ENCODE measurements around the gene TGFB2.

The TGFB2 gene

DNA sequence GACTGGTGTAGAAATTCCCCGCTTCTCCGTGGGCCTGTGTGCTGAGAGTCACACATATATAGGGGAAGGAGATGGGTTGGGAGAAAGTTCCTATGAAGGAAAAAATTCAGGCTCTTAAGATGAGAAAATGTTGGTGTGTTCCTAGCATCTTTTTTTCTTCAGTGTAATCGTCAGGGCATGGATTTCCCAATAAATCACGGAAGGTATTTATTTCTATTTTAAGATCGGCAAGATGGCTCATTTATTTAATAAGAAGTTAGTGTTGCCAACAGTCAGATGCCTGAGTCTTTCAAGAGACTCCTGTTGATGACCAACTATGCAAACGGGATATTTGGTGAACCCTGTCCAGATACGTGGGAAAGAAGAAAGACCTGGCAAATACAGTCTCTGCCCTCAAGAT, 58.2 kb downstream of the TGFB2 start:
- DNase-seq = no peak
- intact Hi-C loops (cut with DNase I) = no loop called here

DNA sequence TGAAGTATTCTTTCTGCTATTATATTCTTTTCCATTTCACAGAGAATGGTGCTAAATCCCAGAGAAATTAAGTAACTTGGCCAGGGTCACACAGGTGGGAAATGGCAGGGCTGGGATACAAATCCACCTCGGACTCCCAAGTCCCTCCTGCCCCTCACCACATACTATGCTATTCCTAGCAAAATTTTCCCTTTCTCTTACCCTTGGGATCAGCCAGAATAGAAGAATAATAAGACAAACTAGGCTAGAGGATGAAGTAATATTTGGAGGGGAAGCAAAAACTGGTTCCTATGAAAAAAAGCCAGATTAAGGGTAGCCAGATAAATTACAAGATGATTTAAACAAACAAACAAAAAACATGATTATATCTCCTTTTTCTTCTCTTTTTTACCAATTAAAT, 62.5 kb downstream of the TGFB2 start:
- intact Hi-C loops (cut with DNase I) = no loop called here

DNA sequence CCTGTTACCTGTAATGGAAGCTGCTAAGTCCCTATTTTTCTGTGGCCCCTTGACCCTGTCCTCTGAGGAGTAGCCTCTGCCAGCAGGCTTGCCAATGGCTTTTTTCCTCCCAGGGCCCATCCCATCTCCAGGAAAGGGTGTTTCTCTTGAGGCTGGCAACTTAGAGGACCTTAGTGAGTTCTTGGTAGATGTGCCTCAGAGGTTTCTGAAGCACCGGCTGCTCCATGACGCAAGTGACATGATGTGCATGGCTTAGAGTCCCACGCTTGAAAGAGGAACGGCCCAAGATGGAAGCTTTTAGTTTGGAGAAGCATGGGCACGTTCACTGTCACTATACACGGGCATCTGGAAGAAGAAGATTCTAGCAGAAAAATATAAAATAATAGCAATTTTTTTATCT, 63.0 kb downstream of the TGFB2 start:
- intact Hi-C loops (cut with DNase I) = no loop called here
- DNase-seq = no peak

More for the DNA sequence above, 62.5 kb downstream of the TGFB2 start:
- DNase-seq = no peak

DNA sequence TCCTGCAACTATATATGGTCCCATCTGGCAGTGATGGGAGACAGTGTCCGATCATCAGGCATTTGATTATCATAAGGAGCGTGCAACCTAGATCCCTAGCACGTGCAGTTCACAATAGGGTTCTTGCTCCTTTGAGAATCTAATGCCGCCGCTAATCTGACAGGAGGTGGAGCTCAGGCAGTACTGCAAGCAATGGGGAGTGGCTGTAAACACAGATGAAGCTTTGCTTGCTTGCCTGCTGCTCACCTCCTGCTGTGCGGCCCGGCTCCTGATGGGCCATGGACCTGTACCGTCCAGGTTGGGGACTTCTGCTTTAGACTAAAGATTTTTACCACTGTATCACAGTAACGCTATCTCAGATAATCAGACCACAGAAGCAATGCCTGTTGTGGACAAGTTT, 63.8 kb downstream of the TGFB2 start:
- intact Hi-C loops (cut with DNase I) = no loop called here
- no peak for DNase-seq

DNA sequence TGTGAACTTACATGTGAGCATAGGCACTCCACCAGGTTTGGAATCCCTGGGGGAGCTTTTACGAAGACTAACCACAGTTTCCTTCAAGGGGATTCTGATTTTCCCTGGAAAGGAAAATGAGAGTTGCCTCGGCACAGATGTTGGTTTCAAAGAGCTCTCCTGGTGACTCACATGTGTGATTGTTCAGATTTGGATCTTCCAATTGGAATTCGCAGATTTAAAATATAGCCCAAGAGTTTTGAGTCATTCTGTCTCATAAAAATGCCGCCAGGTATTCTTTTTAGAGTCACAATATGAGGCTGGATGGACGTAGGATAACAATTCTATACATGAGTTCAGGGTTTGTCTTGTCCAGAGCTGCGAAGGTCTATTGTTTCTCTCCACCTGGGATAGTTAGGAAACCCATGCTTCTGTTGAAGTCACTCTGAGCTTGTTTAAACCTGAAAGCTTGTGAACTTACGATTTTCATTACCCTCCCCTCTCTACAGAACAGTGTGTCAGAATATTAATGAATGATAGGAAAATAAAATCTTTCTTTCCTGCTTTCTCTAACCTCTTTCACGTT, 64.9 kb downstream of the TGFB2 start:
- intact Hi-C loops (cut with DNase I) = no loop called here
- DNase-seq = no peak

DNA sequence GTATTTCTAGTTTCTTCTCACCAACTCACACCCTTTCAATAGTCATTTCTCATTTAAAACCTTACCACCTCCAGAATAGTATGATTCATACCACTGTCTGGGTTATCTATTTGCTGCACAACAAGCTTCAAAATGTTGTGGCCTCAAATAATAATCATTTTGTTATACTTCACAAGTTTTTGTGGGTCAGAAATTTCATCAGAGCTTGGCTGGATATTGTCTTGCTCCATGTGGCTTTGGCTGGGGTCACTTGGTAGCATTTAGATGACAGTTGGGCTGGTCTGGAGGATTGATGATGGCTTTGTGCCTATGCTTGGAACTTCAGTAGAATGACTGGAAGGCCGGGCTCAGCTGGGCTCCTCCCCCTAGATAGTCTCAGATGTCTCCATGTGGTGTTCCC, 66.0 kb downstream of the TGFB2 start:
- intact Hi-C loops (cut with DNase I) = no loop called here
- no peak for DNase-seq

DNA sequence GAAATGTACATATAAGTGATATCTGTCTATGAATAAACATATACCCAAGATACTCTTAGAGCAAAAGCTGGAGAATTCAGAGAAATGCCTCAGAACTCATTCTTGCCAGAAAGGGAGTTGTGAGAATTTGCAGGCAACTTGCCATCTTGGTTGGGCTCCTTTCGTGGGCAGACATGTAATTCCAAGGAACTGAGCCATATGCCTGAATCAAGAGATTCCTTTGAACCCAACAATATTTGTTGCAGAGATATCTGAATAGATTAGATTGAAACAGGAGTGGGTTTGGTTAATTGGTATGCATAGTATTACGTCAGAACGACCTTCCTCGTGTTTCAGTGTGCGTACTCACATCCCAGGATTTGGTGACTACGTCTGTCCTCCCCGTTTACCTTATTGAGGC, 67.0 kb downstream of the TGFB2 start:
- intact Hi-C loops (cut with DNase I) = no loop called here
- no peak for DNase-seq

DNA sequence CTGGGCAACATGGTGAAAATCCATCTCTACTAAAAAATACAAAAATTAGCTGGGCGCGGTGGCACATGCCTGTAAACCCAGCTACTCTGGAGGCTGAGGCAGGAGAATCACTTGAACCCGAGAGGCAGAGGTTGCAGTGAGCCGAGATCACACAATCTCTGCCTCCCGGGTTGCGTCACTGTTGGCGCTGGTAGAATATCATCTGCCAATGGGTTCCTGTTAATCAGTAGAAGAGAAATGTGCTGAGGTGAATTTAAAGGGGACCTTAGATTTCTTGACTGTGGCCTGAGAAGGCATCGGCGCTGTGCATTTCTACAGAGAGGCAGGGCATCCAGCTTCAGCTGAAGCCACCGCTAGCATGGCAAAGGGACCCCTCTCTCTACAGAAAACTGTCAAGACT, 68.0 kb downstream of the TGFB2 start:
- intact Hi-C loops (cut with DNase I) = no loop called here
- no peak for DNase-seq

DNA sequence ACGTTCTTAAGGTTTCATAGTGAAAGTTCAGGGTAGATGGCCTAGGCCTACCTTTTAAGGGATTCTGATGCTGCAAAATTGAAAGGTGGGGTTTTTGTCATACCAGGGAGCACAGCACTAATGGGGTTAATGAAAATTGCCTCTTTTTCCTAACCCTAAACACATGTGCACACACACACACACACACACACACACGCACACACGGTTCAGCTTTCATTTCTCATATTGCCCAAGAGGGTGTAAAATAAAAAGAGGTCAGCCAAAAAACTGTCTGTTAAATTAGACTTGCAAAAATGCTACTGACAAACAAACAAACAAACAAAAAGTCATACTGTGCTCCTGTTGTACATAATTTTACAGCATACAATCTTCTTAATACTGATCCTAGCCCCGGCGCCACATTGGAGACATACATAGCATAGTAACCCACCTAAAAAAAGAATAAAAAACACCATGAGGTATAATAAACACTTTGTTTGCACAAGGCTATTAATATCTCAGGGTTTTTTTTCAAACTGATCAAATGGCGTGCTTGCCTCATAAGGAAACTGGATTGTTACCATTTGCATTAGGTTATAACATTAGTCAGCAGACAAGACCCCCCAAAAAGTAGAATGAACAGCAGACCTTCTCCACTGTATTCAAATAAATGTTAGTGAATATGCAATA, 69.1 kb downstream of the TGFB2 start:
- no peak for DNase-seq
- intact Hi-C loops (cut with DNase I) = no loop called here

DNA sequence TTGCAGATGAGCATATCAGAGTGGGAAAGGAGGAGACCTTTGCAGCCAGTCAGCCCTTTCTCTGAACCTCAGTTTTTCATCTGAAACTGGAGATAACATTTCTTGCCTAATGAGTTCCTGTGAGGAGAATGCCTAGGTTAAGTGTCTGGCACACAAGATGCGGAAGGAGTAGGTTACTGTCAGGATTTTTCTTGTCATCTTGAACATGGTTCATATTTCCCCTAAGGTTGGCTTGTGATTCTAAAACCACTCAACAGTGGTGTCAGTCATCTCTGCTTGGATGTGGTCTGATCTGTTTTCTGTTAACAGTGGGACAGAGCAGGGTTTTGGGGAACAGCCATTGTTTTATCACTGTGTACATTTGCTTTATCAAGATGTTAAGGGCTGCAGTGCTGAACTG, 70.6 kb downstream of the TGFB2 start:
- intact Hi-C loops (cut with DNase I) = no loop called here
- DNase-seq = no peak

DNA sequence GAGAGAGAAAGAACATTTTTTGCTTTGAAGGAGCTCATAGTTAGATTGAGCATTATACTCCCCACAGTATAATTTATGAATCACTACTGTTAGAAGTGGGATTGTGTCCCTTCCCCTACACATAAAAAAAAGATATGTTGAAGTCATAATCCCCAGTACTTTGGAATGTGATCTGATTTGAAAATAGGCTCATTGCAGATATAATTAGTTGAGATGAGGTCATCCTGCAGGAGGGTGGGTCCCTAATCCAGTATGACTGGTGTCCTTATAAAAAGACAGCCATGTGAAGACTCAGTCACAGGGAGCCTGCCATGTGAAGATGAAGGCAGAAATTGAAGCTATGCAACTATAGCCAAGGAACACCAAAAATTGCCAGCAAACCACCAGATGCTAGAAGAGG, 76.4 kb downstream of the TGFB2 start:
- no peak for DNase-seq
- intact Hi-C loops (cut with DNase I) = no loop called here

DNA sequence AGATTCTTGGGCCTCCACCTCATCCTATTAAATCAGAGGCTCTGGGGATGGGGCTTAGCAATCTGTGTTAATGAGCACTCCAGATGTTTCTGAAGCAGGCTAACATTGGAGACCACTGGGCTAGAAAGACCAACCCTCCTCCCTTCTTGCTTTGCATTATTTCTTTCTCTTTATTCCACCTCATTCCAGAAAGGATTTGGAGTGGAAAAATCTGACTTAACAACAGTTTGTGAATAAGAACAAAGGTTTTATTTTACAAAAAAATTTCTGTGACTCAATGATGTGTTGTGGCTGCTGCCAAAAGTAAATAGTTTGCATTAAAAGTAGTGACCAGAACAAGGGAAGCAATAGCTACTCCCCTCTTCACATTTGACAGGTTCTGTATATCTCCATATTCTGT, 79.4 kb downstream of the TGFB2 start:
- intact Hi-C loops (cut with DNase I) = no loop called here
- no peak for DNase-seq

DNA sequence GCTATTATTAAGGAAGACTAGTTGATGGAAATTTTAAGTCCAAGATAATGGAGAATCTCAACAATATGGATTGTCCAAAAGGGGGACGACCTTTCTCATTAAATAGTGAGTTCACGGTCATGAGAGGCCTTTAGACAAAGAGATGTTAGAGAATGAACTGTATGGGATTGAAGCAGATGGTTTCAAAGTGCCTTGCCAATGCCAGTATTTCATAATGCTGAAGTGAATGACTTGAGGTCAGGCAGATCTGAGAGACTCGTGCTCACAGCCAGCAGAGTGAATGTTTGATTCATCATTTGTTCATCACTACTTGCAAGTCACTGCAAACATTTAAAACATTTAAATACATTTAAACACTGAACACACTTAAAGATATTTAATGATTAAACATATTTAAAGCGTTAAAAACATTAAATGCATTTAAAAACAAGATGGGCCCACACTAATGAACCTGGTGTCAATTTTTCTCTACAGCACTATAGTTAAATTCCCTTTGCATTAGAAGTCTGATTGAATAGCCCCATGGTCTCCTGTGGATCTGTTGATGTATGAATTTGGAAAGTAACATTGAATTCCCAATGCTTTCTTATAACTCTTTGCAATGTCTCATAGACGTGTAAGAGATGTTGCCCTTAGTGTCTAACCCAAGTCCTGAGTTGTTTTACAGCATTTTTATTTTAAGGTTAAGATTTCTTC, 80.7 kb downstream of the TGFB2 start:
- no peak for DNase-seq
- intact Hi-C loops (cut with DNase I) = no loop called here

DNA sequence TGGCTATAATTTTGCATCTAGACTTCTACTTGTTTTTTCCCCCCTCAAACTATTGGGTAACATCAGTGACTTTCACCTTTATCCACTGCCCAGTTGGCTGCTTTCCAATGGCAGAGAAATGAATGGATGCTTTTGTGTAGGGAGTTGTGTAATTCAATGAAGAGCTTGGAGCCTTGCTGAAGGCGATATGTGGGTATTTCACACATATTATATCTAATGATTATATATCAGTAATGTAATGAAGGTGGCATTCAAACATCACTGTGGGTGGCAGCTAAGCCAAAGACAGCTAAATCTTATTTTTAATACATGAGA, 81.2 kb downstream of the TGFB2 start:
- peak in 19 of 42 donors; percentile 9 to 65 (median 29) for DNase-seq
- intact Hi-C loops (cut with DNase I) = no loop called here

DNA sequence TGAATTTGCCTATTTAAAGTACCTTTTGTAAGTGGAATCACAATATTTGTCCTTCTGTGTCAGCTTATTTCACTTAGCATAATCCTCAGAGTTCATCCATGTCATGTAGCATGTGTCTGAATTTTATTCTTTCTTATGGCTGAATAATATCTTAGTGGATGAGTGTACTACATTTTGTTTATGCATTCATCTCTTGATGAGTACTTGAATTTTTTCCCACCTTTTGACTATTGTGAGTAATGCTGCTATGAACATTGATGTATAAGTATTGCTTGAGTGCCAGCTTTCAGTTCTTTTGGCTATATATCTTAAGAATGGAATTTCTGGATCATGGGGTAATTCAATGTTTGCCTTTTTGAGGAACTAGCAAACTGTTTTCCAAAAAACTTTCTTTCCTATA, 84.2 kb downstream of the TGFB2 start:
- intact Hi-C loops (cut with DNase I) = no loop called here
- no peak for DNase-seq

DNA sequence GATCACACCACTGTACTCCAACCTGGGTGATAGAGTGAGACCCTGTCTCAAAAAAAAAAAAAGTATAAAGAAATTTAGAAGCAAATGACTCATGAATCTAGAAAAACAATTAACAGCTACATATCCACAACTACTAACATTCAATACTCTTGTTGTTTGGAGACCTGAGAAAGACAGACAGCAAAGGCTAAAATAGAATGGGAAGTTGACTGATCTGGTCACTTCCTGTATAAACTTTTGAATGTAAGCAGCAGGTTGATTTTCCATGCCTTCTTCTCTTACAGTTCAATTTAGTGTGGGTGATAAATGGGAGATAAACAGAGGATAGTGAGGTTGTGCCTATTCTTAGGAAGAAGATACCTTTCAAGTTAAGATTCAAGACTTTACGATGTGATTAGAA, 85.2 kb downstream of the TGFB2 start:
- intact Hi-C loops (cut with DNase I) = no loop called here
- DNase-seq = no peak

DNA sequence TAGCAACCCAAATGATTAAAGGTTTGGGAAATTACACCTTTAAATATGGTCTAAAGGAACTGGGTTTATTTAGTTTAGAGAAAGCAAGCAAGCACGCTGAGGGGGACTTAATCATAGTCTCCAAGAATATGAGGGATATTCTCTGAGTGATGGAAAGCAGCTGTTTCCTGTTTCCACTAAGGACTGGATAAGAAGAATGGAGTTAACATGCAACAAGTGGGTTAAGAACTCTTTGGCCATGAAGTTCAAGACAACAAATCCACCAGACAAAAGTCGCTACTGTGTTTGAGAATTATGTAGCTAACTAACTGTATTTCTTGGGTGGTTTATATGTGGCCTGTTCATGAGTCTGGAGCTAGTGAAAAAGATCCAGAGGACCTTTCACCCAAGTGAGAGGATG, 85.7 kb downstream of the TGFB2 start:
- intact Hi-C loops (cut with DNase I) = no loop called here
- DNase-seq = no peak

DNA sequence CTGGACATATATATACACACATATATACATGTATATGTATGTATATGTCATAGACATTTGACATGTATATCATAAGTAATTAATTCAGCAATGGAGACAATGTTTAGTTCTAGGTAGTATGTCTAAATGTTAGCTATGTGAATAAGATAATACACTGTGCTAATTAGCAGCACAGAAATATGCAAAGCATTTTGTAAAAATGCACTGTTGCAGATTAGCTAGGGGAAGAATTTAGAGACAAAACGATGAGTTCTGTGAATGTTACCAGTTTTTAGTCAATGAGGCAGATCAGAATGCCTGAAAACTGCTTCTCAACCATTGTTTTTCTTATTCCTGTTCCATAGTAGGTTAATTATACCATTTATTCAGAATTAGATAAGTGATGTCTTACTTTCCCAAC, 86.3 kb downstream of the TGFB2 start:
- no peak for DNase-seq
- intact Hi-C loops (cut with DNase I) = no loop called here

DNA sequence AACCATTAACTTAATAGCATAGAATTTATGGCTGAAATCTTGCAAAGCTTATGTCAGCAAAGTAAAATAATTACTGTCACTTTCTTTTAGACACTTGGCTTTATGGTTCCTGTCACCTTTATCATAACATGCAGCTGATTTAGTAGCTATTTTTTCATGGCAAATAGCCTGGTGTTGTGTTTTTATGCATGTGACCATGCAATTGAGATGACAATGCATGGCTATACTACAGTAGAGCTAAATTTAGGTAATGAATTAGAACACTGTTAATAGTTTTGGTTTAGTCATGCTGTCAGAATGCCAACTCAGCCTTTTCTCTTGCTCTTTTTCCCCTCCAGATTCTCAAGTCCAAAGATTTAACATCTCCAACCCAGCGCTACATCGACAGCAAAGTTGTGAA, 88.6 kb downstream of the TGFB2 start:
- no peak for DNase-seq
- intact Hi-C loops (cut with DNase I) = no loop called here

DNA sequence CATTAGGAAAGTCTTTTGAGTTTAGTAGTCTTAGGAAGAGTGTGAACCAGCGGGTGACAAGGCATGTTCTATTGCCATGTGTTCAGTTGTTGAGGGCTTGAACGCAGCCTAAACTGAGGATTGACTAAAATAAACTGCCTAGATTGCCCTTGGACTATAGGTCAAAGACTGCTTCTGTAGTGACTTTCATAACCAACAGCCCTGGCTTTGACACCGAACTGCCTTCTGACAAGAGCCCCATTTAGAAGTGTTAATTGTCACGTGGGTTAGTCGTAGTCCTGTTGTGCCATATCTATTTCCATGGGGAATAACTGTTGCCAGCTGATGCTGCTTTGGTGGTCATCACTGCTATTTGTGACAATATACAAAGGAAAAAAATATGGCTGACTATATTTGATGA, 90.4 kb downstream of the TGFB2 start:
- intact Hi-C loops (cut with DNase I) = no loop called here
- DNase-seq = no peak

DNA sequence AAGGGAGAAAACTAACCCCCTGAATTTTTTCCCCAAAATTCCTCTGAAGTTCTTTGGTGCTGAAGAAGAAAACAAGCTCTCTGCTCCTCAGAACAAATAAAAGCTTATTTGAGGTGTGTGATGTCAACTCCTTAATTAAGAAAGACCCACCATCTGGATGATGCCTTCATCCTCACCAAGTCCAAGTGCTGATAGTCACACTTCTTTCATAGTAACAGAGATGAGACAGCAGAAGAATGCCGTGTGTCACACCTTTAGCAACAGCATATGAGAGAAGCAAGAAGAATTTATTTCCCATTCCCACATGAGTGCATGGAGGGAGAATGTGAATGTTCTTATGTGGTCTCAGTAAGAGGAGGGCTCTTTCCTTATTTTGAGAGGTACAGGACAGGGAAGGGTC, 91.2 kb downstream of the TGFB2 start:
- DNase-seq = no peak
- intact Hi-C loops (cut with DNase I) = no loop called here

Data from head of caudate nucleus (tissue), 42 donors.